Activated CD4-positive, CD25-positive, alpha-beta regulatory T cell treated with anti-CD3 and anti-CD28 coated beads, Interleukin-2, amount 50 U/mL, for 24 hours (primary cell): ENCODE measurements around the gene FANCC.

Experiments used
- ATAC-seq, 2 donors: fragments of 150-1000 bp; cut with Tn5 transposase; one replicate each; pipeline ENCODE4 v1.10.0; 2021; ENCODE audit warnings: mild to moderate bottlenecking in 1 of 2, moderate library complexity in 1 of 2

FANCC gene

DNA sequence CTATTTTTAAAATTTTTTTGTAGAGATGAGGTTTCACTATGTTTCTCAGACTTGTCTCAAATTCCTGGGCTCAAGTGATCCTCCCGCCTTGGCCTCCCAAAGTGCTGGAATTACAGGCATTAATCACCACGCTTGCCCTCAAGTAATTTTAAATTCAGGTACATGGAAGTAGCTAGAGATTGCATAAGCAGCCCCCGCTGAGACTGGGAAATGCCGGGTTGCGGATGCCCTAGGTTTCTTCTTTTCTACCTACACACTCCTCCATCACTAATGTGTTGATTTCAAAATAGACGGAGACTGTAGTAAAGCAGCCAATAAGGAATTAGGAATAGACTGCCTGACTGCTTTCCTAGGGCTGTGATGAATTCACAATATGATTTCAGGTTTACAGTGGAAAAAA, 202.4 kb downstream of the FANCC start:
- ATAC-seq: no peak

DNA sequence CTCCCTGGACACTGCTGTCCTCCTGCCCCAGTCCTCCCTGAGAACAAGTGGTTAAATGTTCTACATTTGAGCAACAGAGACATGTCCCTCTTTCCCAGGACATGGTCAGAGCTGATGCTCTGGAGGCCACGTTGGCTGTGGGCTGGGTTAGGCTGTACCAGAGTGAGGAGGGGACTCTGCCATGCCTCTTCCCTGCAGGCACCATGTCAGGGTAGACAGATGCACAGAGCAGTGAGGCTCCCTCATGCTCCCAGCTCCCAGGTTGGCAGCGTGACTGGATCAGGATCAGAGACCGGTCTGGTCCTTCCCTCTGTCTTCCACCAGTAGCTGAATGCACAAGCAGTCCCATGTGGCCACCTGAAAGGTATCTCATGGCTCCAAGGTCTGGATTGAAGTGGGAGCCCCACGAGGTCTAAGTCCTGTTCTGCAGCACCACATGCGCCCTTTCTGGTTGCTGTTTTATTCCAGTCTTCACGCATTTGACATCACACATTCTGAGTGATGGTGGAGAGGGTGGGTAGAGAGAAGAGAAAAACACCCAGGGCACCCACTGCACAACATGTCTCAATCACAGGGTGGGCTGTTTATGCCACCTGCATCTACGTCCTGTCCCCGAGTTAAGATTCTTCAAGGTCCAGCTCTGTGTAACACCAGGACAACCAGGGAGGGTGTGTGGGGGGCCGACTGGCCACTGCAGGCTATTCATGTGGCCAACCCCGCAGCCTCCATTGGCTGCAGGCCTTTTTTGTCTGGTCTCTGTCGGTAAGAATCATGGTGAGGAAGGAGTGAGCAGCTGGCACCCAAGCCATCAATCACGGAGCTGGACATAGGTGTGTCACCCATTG, 204.9 kb downstream of the FANCC start:
- ATAC-seq: no peak

DNA sequence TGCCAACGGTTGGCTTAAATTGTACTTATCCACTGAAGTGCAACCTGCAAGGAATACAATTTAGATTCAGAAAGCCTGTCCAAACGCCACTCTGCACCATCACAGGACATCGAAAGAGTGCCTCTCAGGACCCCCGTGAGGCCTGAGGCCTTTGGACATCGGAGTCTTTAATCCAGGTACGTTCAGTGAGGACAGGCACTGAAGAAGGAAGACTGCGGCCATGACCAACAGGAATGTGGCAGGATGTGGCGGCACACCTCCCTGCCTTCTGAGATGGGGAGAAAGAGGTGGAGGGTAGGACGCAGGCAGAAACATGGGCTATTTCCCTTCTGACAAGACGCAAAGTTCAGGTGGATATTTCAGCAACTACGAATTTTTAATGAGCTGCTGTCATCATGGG, 205.8 kb downstream of the FANCC start:
- ATAC-seq: no peak

DNA sequence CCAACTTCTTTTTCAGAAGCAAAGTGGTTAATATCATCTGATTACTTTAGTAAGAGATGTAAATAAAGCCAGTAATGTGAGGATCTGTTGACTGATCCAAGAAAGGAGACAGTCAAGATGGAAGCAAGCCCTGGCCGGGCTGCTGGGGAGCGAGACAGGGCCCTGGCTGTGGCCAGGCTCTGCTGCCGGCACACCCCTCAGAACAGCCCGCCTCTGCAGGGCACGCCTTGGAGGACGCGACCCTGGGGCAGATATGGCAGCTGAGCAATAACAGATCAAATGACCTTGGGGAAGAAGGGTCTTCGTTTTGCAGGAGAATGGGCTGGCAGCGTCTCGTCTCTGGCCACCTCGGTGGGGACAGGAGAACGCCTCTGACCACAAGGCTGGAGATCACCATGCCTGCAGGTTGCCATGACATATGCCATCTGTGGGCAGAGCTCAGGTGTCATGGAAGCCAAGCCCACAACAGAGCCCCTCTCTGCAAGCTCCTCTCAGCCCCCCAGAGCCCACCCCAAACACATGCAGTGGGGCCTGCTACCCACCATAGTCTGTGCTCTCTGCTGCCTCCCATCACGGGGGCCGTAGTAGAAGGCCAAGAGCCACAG, 206.5 kb downstream of the FANCC start:
- ATAC-seq: no peak

DNA sequence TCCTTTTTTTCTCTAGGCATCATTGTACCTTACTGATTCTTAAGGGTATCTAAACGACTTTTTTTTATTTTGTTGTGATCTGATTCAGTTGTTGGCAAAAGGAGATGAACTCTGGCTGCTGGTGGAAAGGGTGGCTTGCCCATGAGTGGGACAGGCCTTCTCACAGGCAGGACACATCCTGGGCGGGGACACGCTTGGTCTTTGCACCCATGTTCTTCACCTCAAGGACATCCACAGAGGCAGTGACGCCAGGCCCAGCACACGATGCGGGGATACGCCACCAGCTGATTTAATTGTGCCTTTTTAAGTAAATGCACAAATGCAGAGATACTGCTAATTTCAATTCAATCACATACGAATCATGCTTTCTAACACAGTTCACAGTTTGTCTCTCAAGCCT, 208.1 kb downstream of the FANCC start:
- no peak for ATAC-seq

DNA sequence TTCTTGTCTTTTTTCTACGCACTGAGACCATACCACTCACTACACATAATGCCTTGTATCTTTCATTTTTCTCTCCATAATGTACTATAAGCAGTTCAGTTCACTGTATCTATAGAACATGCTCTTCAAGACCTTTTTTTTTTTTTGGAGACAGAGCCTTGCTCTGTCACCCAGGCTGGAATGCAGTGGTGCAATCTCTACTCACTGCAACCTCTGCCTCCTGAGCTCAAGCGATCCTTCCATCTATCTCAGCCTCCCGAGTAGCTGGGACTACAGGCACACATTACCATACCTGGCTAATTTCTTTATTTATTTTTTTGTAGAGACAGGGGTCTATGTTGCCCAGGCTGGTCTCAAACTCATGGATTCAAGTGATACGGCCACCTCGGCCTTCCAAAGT, 208.7 kb downstream of the FANCC start:
- ATAC-seq: no peak

DNA sequence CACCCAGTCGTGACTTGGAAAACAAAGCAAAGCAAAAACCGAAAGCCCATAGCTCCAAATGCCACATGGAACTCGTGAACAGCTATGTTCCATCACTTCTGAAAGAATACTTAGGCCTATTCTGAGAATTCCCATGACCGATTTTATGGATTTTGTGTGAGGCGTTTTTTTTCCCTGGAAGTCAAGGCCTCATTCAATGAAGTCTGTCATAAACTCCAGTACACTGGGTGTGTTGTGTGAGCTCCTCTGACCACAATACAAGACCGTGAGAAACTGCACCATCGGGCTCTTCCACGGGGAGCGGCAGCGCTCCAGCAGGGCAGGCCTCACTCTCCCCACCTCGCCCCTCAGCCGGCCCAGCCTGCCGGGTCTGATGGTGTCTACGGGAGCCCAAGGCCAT, 209.5 kb downstream of the FANCC start:
- no peak for ATAC-seq

DNA sequence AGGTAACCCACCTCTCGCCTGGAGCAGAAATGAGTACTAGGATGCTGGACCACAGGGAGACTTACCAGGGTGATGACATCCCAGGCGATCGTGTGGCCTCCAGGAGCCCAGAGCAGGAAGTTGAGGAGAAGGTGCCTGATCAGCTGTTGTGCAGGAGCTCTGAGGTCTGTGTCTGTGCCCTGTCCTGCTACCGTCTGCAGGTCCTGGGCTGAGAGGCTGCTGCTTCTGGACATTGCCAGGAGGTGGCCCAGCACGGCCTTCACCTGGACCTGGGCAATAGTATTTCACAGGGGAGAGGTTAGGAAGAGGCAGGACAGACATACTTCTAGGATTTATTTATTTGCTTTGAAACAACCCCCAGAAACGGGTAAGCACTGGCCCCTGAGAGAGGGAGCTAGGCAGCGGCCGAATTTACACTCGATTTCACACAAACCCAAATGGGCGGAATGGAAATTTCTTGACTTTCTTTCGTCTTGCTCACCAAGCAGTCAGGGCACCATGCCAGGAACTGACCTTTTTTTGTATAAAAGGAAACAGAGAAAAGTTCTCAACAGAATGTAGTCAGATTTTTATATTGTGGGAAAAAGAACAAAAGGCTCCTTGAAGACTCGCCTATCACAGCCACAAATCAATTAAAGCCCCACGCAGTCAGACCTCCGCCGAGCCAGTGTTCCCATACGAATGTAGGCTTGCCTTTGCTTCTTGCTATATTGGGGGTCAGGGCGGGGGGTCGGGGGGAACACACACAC, 210.3 kb downstream of the FANCC start:
- no peak for ATAC-seq

DNA sequence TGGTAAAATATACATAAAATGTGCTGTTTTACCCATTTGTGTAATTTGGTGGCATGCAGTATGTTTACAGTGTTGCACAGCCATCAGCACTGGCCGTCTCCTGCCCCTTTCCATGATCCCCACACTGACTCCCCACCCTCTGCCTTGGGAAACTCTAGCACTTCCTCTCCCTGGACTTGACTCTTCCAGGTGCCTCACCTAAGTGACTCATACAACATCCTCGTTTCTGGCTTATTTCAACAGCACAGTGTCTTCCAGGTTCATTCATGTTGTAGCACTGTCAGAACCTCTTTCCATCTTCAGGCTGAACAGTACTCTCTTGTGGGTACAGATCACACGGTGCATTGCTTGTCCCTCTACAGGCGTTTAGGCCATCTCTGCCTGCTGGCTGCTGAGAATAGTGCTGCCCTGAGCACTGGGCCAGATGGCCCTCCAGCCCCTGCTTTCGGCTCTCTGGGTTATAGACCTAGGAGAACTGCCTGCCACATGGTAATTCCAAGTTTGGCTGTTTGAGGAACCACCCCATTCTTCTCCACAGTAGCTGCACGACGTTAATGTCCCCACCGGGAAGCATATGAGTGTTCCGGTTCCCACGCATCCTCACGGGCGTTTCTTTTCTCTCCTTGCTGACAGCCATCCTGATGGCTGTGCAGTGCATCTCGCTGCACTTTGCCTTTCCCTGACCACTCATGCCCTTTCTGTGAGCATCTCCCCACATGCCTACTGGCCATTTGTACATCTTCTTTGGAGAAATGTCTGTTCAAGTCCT, 211.8 kb downstream of the FANCC start:
- ATAC-seq: no peak

DNA sequence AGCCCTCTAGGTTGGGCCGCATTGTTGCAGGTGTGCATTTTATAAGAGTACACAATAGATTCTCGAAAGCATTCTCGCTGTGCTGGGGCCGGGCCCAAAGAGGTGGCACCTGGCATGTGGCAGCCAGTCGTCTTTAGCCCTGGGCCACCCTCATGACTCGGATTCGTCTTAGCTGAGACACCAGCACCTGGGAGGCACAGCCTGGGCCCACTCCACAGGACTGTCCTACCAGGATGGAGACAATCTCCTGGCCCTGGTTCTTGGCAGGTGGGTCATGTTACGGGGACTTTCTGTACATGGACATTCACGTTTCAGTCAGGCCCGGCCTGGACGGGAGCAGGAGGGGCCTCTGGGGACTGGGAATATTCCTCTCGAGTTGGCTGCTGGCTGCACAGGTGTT, 212.5 kb downstream of the FANCC start:
- ATAC-seq: no peak

DNA sequence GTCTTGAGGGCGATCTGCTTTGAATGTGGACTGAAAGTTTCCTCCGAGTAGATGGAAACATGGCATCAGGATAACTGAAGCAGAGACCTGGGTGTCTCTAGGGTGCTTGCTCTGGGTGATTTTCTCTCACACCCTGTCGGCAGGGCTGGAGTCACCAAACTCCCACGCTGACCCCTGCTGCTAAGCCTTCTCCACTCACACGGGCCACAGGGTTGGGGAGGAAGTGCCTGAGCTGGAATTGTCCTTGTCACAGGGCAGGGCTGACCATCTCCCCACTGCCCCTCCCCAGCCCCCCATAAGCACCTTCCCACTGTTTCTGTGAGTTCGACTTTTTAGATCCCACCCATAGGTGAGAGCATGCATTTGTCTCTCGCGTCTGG, 212.9 kb downstream of the FANCC start:
- ATAC-seq: no peak

DNA sequence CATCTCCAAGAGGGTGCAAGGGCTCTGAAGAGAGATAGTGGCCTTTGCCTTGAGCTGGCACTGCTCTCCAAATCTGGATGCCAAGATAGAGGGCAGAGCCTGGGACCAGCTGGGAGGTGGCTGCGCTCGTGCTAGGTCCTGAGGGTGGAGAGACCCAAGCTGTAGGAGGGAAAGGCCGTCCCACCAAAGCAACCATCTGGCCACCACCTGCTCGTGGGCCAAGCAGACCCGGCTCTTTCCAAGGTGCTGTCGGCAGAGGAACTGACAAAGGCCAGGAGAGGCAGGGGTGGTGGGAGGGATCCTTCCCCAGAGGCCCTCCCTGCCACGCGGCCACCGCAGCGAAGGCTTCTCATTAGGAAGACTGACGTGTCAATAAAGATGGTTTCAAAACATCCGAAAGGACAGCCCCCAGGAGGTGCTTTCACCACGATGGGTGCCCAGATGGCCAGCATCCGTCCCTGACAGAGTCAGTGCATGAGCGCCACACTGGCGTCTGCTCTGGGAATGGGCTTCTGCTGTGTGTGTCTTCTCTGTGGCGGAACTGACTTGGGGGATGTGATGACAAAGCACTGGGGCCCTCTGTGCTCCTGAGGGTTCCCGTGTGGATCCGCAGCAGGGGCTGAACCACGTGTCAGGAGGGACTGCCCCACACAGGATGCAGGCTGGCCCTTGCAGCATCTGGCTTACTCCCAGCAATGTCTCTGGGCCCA, 213.5 kb downstream of the FANCC start:
- ATAC-seq: no peak

DNA sequence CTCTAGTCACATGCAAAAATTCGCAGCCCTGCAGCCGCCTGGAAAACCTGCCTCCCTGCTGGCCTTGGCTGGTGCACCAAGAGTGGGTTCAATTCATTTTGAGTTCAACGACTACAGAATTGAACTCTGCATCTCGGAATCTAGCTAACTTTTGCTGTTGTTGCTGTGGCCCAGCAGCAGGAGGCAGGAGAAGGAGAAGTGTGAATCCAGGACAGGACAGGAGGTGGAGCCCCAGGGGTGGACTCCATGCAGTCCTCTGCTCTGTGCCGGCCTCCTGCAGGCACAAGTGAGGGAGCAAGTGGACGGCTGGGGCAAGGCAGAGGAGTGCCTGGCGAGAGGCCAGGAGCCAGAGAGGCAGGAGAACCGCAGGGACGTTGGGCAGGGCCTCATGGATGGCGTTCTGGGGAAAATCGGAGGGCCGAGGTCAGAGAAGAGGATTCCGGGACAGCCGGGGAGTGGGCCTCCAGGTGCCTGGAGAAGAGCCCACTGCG, 214.2 kb downstream of the FANCC start:
- no peak for ATAC-seq

DNA sequence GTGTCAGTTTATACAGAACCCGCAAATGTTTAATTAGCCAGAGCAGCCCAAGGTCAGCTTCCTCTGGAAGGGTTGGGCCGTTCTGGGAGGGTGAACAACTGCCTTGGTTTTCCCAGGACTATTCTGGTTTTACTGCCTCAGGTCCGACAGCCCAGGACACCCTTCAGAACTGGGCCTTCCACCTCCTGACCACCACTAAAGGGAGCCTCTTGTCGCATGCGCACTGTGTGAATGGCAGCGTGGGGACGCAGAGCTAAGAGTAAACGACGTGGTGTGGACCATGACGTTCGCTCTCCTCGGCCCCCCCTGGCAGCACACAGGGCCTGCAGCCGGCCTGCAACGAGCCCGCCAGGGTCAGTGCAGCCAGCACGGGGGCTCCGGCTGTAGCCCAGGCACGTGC, 214.9 kb downstream of the FANCC start:
- no peak for ATAC-seq

DNA sequence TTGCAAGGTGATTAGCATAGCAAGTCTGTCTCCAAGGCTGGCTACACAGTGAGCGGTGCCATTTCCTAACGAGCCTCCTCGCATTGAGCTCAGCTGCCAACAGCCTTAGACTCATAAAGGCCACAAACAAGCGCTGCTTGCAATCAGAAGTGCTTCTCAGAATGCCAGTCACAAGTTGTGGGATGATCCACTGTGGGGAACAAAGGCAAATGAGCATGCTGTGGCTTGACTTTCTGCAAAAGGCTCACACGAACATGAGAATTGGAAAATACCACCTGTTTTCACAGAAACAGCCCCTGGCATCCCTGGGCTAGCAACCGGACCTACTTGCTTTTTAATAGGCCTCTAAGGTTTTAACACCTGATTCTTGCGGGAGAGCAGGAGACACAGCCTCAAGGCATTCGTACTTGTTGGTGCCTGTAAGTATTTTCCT, 215.5 kb downstream of the FANCC start:
- ATAC-seq: no peak

DNA sequence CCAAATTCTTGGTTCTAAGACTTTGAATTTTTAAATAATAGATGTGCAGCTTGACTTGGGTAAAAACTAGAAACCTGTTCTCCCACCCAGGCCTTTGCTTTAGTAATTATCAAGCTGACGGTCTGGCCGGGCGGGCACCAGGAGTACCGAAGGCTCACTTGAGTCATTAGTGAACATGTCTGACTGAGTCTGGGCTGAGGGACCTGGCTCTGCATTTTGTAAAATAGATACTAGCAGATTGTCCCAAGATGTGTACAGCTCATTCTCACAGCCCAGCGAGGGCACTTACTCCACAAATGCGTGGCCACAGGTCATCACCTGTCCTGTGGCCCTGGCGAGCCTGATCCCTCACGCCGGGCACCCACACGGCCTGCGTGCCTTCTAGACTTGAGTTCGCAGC, 216.2 kb downstream of the FANCC start:
- no peak for ATAC-seq

DNA sequence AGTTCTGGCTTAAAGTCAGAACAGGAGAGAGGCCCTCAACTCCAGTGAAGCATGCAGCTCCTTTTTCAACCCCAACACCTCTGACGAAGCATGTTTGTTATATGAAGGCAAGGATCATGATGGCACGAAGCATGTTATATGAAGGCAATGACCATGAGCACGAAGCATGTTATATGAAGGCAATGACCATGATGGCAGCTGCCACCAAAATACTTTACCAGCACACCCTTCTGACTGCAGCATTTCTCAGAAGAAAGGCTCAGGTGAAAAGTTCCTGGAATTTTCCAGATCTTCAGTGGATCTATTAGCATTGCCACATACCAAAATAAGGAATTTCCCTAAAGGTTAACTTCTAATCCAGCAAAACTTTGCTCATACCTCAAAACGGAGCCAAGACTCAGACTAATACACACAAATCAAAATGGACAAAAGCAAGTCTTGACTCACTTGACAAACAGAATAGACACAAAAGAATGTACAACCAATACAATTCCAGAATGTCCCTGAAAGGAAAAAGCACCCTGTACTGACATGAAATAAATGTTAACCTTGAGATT, 217.4 kb downstream of the FANCC start:
- ATAC-seq: no peak

DNA sequence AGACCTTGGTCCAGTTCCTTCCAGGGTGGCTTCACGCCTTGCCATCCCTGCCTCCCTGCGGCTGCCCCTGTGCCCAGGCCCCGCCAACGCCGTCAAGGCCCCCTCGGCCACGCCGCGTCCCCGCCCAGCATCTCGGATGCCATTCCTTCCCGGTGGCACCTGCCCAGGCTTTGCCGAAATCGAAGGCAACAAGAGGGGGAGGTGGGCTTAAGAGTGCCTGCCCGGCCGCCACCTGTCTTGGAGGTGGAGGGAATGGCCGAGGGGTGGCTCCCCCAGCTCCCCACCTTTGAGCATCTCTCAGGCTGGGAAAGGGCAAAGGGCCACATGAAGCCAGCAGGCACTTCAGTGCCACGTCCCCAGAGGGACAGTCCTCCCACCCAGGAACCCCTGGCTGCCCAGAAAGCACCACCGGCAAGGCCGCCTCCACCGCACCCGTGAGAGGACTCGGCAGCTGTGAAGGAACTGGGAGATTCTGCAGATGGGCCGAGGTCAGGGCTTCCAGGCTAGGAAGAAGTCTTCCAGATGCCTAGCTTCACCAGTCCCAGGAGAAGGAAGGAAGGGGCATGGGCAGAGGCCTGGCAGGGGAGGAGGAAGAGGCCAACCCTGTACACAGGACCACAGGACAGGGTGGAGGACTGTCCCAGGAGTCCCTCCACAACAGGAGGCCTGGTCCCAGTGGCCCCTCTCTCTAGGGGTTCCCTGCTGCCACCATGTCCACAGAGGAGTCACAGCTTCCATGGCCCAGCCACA, 218.0 kb downstream of the FANCC start:
- no peak for ATAC-seq

DNA sequence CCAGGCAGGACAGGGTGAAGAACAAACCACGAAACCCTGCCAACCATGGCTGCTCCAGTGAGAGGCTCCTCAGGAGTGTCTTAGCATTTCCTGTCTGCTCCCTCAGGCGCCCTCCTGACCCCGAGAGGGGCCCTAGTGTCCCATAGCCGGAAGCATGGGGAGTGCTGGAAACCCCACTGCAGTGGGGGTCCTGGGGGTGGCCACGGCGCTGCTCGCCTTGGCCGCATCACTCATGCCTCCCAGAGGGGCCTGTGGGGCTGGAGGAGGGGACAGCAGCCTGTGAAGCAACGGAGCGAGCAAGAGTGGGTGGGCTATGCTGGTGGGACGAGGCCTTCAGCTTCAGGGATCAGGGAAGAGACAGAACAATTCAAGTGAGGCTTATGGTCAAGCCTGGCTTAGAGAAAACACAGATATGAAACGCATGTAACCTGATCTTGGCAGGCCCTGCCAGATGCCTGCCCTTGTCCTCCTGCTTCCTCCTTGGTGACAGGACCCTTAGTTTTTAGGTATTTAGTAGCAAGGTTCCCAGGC, 219.1 kb downstream of the FANCC start:
- no peak for ATAC-seq

DNA sequence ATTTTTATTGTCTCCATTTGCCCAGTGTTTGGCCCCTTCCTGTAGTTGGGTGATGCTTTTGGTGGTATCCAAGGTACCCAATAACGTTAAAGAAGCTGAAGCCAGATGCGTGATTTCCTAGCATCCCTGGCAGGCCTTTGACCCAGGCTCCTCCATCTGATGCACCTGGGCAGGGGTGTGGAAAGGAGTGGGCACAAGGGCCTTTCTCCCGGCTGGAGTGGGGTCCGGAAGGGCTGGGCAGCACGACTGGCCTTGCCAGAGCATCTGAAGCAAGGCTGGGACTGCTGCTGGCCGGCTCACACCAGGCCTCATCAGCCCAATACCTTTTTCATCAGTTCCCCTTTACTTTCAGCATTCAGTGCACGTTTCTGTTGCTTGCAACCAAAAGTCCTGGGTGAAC, 220.2 kb downstream of the FANCC start:
- no peak for ATAC-seq

DNA sequence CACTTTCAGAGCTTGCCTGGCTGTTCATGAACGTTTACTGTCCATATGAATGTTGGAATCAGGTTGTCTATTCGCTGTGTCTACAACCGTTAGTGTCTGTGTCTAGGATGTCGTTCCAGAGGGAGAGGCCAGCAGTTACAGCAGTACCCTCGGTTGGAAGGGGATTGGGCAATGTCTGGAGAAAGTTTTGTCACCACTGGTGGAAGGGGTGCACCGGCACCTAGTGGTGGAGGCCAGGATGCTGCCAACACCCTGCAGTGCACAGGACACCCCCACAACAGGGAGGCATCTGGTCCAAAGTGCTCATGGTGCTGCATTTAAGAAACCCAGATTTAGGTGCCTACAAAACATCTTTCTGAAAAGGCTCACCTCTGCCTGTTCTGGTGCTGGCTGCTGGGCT, 220.7 kb downstream of the FANCC start:
- ATAC-seq: no peak
